DOHH2 (cell line): ENCODE measurements around the gene LRRC75B.
"Not testable (repeated sequence)": the region's sequence is repeated elsewhere in the genome, so short reads cannot be mapped to it uniquely, and the experiment has no call there.

Source experiments
- CTCF ChIP-seq: fragments of 200-600 bp; sonication (generic); IDR thresholded peaks from one replicate; pipeline ENCODE4 v1.5.1; 2014; ENCODE audit warnings: antibody characterized with exemption, mild to moderate bottlenecking, low read depth, low read length; ENCODE audit not compliant: poor library complexity, severe bottlenecking
- EZH2phosphoT487 ChIP-seq: fragments of 200-600 bp; sonication (generic); IDR thresholded peaks from 2 replicates; pipeline ENCODE4 v1.6.1; 2017; ENCODE audit warnings: borderline replicate concordance, mild to moderate bottlenecking, antibody characterized with exemption, low read length, moderate library complexity, mixed read lengths

- not testable (repeated sequence) for TF ChIP-seq CTCF, EZH2phosphoT487
These were observed 28.4 kb upstream of the LRRC75B start for GRCh38 chr22:24621244-24621643.
